Measurements from ENCODE around the gene PMPCA.
A peak's percentile ranks its signal among the peaks of the same experiment; 100 is the strongest.

PMPCA gene, protein sequence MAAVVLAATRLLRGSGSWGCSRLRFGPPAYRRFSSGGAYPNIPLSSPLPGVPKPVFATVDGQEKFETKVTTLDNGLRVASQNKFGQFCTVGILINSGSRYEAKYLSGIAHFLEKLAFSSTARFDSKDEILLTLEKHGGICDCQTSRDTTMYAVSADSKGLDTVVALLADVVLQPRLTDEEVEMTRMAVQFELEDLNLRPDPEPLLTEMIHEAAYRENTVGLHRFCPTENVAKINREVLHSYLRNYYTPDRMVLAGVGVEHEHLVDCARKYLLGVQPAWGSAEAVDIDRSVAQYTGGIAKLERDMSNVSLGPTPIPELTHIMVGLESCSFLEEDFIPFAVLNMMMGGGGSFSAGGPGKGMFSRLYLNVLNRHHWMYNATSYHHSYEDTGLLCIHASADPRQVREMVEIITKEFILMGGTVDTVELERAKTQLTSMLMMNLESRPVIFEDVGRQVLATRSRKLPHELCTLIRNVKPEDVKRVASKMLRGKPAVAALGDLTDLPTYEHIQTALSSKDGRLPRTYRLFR

DNA sequence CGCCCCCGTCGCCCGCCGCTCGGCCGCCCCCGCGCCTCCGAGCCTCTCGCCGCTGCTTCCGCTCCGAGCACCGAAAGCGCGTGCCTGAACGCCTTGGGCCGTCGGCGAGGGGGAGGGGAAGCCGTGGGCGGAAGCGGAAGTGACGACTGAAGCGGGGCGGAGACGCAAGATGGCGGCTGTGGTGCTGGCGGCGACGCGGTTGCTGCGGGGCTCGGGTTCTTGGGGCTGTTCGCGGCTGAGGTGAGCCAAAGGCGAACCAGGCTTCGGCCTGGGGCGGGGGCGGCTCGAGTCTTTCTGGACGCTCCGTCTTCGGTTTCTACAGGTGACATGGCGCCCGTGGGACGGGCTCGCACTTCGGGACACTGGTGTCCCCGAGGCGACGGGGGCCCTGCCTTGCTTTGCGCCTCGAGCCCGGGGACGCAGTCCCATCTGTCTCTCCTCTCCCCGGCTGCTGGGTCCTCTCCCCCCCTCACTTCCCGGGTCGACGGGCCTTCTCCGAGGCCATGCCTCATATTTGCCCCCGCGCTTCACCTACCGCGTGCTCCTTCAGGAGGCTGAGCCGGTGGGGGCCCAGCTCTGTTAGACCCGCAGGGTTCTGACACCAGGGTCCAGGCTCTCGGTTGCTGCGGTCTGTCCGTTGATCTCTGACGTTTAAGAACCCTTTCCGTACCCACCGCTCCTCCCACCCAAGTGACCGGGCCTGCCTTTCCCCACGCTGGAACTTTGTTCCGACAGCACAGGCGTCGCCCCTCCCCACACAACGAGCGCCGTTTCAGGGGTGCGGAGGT is at the start of gene PMPCA, which contains the start of gene ENTR1:
Gene PMPCA (plus strand): TSS at position 159 of the 788 bp plus-strand sequence. CDS start 11 bp downstream, at position 170.
Gene ENTR1 (minus strand): TSS at position 115 of the 788 bp plus-strand sequence. CDS start 217 bp downstream, outside the sequence.
- peak; percentile 98 for DNase-seq

DNA sequence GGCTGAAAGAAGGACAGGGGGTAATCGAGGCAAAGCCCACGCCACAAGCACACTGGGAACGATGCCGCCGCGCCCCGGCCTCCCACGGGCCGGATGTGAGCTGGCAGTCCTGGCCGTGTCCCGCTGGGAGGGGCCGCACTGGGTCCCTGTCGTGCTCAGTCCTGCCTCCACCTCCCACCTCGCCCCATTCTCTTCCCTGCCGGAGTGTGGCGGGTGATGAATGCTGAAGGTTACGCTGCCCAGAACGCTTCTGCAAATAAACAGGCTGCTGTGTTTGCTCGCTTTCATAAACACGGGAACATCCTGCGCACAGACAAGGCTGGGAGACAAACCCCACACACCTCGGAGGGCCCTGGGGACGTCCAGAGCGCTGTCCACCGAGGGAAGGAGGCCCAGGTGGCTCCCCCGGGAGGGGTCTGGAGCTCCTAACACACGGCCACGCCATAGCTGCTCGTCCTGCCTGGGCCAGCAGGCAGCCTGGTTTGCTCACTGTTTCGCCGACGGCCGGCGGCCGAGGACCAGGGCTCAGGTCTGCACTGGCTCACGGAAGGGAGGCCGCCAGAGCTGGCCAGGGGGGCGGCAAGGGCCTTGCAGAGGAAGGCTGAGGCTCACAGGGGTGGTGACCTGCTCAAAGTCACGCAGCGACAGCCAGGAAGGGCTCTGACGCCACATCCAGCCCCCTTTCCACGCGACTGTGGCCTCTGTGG is 49.3 kb upstream of the PMPCA start:
- no peak for DNase-seq

DNA sequence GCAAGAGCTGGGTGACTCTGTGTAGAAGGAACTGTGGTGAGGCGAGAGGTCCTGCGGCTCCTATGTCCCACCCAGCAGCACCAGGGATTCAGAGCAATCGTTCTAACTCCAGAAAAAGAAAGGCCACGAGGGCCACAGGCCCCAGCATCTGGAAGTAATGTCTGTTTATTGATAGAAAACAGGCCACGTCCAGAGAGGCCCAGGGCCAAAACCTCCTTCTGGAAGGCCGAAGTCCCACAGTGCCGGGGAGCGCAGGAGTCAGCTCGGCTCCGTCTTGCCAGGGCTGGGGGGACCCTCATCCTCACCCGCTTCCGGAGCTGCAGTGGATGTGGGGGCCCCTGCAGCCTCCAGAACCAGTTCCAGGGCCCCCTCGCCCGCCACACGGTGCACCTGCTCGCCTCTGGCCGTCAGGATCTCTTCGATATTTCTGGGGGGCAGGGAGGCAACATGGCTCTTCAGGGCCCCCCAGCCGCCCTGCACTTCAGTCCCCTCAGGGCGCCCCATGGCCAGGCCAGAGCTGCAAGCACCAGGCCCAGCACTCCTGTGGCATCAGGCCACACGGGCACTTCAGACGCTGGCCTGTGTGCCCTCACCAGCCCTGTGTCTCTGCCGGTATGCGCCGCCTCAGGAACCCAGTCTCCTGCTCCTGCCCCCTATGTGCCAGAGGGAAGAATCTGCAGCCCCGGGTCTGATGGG is 48.6 kb upstream of the PMPCA start:
- DNase-seq = no peak

DNA sequence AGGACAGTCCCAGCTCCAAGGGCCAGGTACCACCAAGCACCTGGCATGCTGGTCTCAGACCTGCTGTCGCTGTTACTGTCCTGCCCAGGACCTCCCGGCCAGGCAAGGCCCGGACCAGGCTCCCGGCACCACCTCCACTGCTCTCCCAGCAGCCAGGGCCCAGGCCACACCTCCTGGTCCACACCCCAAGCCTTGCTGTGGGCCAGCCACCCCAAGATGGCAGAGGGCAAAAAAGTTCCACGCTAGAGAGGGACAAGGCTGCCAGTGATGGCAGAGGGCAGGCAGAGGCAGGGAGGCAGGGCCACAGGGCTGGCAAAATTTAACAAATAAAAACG is 48.0 kb upstream of the PMPCA start:
- no peak for DNase-seq

DNA sequence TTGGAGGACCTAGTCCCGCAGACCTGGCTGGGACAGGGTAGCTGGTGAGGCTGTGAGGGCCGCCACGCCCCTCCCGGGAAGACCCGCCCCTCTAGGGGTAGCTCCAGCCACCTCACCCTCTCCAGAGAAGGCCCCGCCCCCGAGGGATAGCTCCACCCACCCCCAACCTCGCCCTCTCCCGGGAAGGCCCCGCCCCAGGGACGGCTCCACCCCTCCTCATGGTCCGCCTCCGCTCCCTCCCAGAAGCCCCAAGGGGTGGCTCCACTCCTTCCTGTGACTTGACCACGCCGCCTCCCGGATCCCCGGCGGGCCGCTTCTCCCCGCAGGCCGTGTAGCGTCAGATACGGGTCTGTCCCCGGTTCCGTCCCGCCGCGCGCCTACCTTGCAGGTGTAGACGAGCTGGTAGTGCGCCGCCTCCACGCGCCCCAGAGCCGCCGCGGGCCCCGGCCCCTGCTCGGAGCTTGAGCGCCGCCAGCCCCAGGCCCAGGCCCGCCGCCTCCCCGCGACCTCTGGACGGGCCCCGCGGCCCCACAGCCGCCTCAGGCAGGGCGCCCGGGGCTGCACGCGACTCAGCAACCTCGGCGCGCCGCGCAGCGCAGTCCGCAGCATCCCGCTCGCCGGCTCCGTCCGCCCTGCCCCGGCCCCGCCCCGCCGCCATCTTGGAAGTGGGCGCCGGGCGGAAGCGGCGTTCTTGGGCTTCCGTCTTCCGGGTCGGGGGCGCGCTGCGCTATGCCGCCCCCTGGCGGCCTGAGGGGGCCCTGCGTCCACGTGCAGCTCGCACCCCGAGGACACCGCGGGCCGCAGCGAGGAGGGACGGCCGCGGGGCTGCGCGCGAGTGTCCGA is 47.1 kb upstream of the PMPCA start, which contains the start of gene DNLZ:
Gene DNLZ (minus strand): TSS at position 639 of the 843 bp plus-strand sequence. CDS start 30 bp downstream, at position 609.
- peak; percentile 94 for DNase-seq

DNA sequence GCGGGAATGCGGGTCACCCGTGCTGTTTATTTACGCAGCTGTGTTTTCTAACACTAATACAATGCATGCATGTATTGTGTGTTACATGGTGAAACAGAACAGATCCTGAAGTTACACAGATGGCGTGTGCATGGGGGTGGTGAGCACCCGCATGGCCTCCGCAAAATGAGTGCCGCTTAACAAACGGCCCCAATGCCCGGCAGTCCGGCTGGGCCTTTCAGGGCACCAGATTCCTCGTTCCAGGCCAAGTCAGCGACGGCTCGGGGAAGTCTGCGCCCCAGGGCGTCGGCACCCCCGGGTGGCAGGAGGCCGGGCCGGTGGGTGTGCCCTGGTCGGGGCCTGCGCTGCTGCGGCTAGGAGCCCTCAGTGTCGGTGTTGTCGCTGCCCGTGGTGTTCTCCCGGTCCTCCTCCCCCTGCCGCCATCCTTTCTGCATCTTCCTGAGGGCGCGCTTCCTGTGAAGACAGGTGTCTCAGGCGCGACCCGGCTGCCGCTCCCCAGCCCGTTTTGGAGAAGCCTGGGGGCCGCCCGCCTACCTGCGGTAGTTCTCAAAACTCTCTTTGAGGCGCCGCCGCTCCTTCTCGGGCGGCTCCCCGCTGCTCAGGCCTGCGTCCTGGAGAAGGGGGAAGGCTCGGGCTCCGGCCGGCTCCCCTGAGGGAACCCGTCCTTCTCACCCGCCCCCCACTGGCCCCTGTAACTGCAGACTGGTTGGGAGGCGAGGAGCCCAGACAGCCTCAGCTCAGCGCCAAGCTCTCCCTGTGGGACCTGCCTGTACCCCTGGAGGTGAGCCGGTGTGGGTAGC is 46.3 kb upstream of the PMPCA start:
- no peak for DNase-seq

DNA sequence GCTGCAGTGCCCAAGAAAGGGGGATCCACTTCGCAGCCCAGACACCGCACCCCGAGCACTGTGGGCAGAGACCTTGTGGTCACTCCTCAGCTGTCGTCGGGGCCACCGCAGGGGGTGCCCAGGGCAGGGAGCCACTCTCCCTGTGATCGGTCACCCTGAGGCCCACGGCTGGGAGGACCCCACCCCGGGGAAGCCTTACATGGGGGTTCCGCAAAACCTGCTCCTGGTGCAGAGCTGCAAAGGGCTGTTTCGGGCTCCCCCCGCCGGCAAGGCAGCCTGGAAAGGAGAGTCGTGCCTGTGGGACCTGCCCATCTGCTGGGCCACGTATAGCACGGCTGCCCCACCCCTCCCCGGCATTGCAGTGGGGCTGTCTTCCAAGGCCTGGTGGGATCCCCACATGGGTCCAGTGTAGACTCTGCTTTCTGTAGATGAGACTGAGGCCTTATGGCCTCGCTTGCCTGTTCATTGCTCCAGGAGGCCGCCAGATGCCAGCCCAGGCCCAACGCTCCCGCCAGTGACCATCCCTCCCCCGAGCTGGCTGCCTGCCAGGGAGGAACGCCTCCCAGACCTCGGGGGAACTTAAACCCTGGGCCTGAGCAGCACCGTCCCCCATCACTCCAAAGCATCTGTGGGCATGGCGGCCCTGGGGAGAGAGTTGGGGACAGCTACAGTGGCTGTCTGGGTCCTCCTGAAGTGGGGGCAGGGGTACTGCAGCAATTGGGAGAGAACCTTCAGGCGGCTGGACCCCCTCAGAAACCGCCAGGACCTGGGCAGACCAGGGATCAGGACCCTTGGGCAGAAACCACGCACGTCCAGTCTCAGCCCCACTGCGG is 45.3 kb upstream of the PMPCA start:
- DNase-seq = no peak

DNA sequence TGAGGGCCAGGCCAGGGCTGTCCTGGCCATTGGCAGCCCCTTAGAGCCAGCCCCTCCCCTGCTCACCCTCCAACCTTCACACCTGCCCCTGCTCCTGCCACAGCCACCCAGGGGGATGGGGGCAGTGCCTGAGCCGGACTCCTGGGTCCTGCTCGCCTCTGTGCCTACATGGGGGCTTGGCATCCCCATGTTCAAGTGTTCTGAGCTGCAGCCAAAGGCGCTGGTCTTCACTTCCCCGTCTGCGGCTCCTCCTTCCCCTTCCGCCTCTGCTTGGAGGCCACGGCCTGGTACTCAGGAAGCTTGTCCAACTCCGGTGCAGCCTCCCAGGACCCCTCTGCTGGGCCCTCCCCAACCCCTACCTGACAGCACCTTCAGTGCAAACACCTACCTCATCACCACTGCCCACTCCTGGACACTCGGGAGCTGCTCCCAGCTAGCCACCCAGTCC is 44.7 kb upstream of the PMPCA start:
- no peak for DNase-seq

DNA sequence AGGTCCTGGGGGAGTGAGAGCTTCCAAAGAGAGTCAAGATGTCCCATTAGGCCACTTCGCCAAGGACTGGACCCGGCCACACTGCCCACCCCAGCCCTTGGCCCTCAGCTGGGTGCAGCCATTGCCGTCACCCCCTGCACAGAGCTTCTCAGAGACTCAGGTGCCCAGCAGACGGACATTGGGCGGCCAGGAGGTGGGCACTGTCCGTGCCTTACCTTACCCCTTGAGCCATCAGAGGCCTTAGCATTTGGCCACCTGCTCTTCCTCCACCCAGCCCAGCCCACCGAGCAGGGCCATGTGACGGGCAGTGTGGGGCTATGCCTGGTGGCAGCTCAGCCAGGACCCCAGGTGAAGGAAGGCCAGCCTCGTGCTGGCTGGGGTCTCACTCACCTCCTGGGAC is 43.6 kb upstream of the PMPCA start:
- no peak for DNase-seq

DNA sequence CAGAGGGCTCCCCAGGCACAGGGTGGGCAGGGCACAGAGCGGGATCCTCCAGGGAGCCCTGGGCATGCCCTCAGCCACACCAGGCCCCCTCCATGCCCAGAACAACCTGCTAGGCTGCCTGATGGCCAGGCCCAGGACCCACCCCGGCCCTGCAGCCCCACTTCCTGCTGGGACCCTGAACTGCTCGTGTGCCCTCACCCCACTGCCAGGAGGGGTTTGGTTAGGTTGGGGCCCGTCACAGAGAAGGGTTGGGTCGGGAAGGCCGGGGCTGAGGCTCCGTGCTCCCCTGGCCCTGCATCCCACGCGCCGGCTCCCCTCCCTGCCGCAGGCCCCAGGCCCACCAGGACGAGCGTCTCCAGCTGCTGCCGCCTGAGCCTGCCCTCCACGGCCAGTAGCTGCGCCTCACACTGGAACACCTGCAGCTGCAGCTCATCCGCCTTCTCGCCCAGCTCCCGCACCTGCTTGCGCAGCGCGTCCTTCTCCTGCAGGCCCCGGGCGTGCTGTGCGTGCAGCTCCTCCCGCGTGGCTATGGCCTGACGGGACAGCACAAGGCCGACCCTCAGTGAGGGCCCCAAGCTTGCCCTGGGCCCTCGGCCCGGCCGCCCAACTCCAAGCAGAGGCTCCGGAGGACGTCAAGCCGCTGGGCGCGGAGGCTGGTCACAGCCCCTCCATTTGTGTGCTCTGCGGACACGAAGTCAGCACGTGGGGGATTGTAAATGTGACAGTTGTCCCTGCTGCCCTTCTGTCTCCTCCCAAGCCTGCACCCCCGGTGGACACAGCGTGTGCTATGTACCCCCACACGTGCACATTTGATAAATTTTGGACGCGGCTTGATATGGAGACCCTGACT is 42.9 kb upstream of the PMPCA start:
- DNase-seq = no peak

DNA sequence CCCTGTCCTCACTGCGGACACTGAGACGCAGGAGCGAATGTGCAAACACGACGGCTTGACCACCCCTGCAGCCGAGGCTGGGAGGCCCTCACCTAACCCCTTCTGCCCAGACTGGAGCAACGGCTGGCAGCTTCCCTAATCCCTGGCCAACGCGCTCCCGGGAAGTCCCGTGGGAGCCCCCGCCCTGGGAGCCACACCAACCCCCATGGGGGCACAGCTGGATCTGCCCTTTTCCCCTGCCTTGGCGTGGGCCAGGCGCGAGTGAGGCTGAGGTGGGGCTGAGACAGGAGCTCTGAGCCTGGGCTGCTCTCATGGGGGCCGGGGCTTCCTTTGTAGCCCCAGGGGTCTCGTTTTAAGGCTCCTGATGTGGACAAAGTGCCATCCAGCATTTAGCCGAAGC is 42.3 kb upstream of the PMPCA start:
- DNase-seq = no peak

DNA sequence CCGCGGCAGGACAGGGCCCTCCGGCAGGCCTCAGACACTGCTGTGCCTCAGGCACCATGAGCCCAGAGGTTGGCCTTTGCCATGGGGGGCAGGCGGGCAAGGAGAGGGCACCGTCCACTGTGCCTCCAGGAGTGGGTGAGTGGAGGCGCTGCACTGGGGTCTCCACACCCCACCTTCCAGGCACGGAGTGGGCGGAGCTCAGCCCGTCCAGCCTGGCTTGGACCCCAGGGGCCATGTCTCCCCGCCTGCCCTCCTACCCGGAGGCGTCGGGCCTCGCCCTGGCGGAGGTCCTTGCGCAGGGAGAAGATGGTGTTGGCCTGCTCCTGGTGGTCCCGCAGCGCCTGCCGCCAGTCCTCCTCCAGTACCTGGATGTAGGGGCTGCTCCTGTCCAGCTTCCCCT is 40.4 kb upstream of the PMPCA start:
- DNase-seq = no peak

DNA sequence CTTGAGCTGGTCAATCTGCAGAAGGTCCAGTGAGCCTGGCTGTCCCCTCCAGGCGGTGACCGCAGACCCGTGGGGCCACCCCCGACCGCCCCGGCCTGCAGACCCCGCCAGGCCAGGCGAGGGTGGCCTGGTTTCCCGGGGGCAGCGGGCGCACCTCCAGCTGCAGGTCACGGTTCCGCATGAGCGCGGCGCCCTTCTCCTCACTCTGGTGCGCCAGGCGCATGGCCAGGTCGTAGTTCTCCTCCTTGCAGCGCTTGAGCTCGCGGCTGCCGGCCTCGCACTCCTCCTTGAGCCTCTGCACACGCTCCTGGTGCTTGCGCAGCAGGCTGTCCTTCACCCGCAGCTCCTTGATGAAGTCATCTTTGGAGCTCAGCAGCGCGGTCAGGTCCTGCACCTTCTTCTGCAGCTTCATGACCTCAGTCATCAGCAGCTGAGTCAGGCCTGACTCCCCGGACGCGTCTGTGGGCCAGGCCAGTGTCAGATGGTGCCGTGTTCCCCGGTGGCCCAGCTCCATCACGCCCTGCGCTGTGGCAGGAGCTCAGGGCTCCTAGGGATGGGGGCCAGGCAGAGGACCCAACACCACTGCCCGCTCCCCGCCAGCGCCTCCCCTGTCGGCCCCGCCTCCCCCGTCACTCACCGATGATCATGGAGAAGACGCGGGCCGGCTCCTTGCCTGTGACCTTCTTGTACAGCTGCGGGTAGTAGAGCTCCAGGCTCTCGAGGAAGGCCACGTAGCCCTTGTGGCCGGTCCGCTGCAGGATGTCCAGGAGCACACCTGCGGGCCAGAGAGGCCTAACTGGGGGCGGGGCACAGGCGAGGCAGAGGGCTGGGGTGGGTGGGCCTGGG is 39.5 kb upstream of the PMPCA start:
- DNase-seq = no peak

DNA sequence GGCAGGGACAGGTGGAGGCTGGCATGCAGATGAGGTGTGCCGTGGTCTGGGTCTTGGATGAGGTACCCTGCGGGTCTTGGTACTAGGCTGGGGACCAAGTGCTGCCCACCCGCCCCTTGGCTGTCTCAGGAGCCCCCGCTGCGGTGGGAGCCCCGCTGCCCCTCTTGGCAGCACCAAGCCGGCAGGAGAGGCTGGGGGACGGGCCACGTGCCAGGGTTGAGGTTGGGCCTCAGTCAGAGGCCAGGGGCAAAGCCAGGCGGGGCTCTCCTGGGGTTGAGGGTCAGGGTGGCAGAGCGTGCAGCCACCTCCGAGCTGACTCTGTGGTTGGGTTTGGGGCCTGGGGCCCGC is 39.0 kb upstream of the PMPCA start:
- no peak for DNase-seq

DNA sequence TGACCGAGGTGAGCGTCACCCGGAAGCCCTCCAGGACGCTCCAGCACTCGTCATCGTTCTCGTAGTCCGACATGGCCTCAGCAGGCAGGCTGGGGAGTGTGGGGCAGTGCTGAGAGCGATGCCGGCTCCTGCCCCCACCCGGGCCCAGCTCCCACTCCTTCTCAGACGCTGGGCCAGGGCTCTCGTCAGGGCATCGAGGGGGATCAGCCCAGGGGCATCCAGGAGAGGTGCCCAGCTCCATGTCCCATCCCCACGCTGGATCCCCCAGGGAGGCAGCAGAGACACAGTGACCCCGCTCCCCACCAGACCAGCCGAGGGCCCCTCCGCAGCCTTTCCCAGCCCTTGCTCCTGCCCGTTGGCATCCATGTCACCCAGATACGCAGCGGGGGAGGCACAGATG is 38.5 kb upstream of the PMPCA start:
- no peak for DNase-seq

DNA sequence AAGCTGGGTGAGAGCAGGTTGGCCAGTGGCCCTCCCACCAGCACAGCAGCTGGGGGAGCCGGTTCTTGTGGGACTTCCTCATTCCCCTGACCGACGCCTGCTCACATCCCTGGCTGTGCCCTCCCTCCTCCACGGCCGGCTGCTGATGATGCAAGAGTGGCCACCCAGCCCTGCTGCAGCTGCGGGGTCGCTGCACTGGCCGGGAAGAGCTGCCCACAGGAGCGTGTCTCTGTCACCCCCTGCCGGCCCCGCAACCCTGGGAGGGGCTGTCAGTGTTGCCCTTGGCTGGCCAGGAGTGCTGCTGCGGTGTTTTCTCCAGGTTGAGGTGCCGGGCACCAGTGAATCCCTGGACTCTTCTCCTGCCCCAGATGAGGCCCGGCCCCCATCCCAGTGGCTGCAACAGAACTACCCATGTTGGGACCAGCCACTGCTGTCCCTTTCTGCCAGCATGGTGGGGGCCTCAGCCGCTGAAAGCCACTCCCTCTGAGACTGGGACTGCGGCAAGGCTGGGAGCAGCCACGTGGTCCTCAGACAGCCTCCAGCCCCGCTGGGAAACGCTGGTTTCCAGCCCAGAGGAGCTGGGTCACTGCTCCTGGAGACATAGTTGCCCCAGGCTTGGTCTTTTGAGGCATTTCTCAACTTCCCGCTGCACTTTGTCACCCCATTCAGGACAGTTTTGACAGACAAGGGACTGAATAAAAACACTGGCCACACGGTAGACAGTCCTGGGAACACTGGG is 37.7 kb upstream of the PMPCA start:
- DNase-seq = no peak

Data from activated CD4-positive, CD25-positive, alpha-beta regulatory T cell treated with anti-CD3 and anti-CD28 coated beads, Interleukin-2, amount 50 U/mL, for 72 hours (primary cell).